Measurements from ENCODE around the gene SLC25A29. TPM values are rescaled to one million over a fixed set of nuclear protein-coding genes. Genes with fewer than 3 reads are reported as not detected.

SLC25A29 gene
- total RNA-seq, 3 donors from 2014 or later, result 6.2 to 10.8 (median 6.6) TPM

Other genes with a start within 250 kb of the SLC25A29 start
- gene EVL, start 241.0 kb downstream of the SLC25A29 start, total RNA-seq, result 100 to 1,000 TPM in 2 of 3 donors, 10 to 100 TPM in 1; 79.4 to 112 (median 107) TPM
- under 1 TPM; 0.19 to 0.40 (median 0.40) TPM for gene DEGS2, start 146.8 kb downstream of the SLC25A29 start, total RNA-seq
- 10 to 100 TPM; 81.3 to 90.1 (median 88.3) TPM for gene YY1, start 67.3 kb downstream of the SLC25A29 start, total RNA-seq
- gene SLC25A47, start 16.9 kb upstream of the SLC25A29 start, total RNA-seq, result not detected
- 10 to 100 TPM in 2 of 3 donors, 1 to 10 TPM in 1; 9.2 to 11.7 (median 10.1) TPM for gene WDR25, start 70.0 kb upstream of the SLC25A29 start, total RNA-seq

Data from activated T-cell treated with anti-CD3 and anti-CD28 coated beads, Interleukin-2, amount 50 U/mL, for 4 hours (primary cell).